ENCODE measurements around the gene FGF19. TPM values are rescaled to one million over a fixed set of nuclear protein-coding genes. Genes with fewer than 3 reads are reported as not detected.

FGF19 gene
- total RNA-seq, 2 donors from 2014 or later: not detected

DNA sequence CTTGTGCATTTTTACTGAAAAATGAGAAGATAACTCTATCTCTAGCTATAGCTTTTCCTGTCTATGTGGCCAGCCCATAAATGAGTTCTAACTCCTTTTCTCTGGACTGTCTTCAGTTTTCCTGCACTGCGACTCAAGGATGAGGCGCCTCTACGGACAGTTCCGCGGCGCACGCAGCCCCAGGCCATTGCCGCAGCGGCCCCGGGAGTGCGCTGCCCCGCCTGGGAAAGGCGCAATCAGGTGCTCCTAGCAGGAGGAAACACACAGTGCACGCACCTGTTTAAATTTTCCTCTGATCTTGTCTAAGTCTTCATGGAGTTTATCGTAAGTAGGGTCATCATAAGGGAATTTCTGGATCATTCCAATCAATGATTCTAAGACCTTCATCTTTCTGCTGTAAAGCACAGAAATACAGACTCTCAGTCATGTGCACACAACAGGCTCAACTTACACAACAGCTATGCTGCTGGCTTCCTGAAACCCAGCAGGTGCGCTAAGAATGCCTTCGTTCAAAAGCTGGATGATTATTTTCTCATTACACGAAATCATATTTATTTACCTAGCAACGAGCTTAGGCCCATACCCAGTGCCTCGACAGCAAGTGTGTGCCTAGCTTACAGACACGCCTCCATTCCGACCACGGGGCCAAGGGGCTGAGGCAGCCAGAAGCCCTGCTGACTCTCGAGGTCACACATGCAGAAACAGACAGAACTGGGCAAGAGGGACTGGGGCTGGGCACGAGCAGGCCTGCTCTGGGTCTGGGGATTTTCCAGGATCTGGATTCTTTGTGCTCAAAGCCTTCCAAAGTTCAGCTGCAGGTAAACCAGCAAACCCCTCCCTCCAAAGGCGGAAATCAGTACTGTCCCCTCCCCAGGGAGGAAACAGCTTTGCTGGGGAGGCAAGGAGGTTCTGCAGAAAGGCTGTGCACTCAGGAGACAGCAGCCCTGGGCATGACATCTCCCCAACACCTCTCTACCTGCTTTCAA is 35.9 kb downstream of the FGF19 start:
- peaks cover 7% of the 10 kb centered on the region for H3K4me1 ChIP-seq
- no peak overlapping the region for H3K27ac ChIP-seq
- peaks cover 0 to 10% of the 10 kb centered on the region in 2 donors for H3K36me3 ChIP-seq (replicated peaks in 1 of 2; ENCODE audit: insufficient read depth in 1 of 2, low read depth in 2 of 2)
- TF ChIP-seq POLR2A (IDR thresholded peaks at IDR 0.05): no peak
- H3K9me3 ChIP-seq: no peaks in the 10 kb centered on the region
- no peak for DNase-seq
- no peak overlapping the region for H3K4me3 ChIP-seq
- no peak for ATAC-seq
- intact Hi-C loops (cut with DNase I): no loop called here
- H3K27me3 ChIP-seq: no peaks in the 10 kb centered on the region
- WGBS, 2 donors: 81 to 86% methylated on average over 26 of the region's 26 CpGs

DNA sequence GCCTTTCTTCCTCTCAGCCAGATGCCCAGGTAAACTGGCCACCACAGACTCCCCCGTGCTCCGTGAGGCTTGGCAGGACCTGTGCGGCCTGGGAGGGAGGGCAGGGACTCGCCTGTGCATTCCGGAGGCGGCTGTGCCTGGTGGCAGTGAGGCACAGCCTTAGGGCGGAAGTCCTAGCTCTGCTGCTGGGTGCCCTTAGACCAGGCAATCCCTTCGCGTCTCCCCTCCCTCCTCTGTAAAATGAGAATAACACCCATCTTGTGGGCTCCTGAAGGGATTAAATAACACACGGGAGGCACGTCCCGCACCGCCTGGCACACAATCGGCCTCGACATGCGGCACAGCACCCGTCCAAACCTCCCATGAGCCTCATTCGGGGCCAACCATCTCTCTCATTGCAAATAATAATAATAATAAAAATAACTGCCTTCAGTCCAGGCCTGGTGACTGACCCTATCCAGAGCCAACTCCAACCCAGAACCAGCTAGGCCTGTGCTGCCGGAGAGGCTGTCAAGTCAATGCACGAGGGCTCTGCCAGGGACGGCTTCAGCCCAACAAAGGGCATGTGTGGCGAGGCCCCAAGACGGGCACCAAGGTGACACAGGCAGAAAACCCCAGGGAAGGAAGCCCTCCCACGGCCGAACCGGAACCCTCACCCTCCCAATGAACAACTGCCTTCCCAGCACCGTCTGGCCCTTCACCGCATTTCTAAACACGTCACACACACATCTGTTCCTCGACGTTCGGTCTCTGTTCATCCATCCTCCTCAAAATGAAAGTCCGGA is 36.9 kb downstream of the FGF19 start:
- no peaks in the 10 kb centered on the region for H3K9me3 ChIP-seq
- H3K27ac ChIP-seq: no peak overlapping the region
- TF ChIP-seq POLR2A (IDR thresholded peaks at IDR 0.05): no peak
- TF ChIP-seq, protein P1, sequence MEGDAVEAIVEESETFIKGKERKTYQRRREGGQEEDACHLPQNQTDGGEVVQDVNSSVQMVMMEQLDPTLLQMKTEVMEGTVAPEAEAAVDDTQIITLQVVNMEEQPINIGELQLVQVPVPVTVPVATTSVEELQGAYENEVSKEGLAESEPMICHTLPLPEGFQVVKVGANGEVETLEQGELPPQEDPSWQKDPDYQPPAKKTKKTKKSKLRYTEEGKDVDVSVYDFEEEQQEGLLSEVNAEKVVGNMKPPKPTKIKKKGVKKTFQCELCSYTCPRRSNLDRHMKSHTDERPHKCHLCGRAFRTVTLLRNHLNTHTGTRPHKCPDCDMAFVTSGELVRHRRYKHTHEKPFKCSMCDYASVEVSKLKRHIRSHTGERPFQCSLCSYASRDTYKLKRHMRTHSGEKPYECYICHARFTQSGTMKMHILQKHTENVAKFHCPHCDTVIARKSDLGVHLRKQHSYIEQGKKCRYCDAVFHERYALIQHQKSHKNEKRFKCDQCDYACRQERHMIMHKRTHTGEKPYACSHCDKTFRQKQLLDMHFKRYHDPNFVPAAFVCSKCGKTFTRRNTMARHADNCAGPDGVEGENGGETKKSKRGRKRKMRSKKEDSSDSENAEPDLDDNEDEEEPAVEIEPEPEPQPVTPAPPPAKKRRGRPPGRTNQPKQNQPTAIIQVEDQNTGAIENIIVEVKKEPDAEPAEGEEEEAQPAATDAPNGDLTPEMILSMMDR (IDR thresholded peaks at IDR 0.05): no peak
- no peaks in the 10 kb centered on the region for H3K27me3 ChIP-seq
- no peak overlapping the region for H3K4me3 ChIP-seq
- intact Hi-C loops (cut with DNase I): no loop called here
- H3K4me1 ChIP-seq: peaks cover 7% of the 10 kb centered on the region
- WGBS, 2 donors: 89 to 90% methylated on average over 33 of the region's 33 CpGs
- H3K36me3 ChIP-seq (replicated peaks in 1 of 2; ENCODE audit: insufficient read depth in 1 of 2, low read depth in 2 of 2): peaks cover 0 to 10% of the 10 kb centered on the region in 2 donors
- ATAC-seq (no peak), DNase-seq (no peak)

DNA sequence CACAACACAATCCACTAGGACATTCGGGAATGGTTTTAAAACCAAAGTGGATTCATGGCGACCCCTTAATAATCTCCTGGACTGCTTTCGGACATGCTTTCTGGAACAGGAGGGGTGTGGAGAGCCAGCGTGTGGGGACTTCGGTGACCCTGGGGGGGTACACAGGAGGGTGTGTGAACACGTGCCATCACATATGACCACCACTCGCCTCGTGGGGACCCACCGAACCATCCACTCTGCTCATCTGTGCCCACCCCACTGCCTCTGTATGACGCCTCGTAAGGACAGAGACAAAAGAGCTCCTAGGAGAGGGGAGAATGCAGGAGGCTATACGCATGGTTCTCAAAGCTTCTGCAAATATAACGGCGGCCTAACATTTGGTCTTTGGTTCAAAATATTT is 37.6 kb downstream of the FGF19 start:
- peaks cover 0 to 10% of the 10 kb centered on the region in 2 donors for H3K36me3 ChIP-seq (replicated peaks in 1 of 2; ENCODE audit: insufficient read depth in 1 of 2, low read depth in 2 of 2)
- H3K9me3 ChIP-seq: no peaks in the 10 kb centered on the region
- 88 to 90% methylated on average over 13 to 14 of the region's 14 CpGs for WGBS, 2 donors
- DNase-seq (no peak), ATAC-seq (no peak)
- no peak overlapping the region for H3K4me3 ChIP-seq
- H3K27ac ChIP-seq: no peak overlapping the region
- H3K4me1 ChIP-seq: peaks cover 7% of the 10 kb centered on the region
- TF ChIP-seq, protein P1 (IDR thresholded peaks at IDR 0.05): no peak
- TF ChIP-seq POLR2A (IDR thresholded peaks at IDR 0.05): no peak
- intact Hi-C loops (cut with DNase I): no loop called here
- no peaks in the 10 kb centered on the region for H3K27me3 ChIP-seq

DNA sequence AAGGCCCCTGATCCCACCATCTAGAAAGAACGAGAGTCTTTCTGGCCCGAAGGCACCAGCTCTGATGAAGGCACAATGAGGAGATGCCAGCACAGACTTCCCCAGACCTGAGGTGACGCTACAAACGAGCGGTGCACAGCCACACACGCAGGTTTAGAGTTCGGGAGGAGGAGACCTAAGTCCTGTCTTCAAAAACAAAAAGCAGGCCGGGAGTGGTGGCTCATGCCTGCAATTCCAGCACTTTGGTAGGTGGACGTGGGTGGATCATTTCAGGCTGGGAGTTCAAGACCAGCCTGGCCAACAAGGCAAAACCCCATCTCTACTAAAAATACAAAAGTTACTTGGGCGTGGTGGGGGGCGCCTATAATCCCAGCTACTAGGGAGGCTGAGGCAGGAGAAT is 38.2 kb downstream of the FGF19 start:
- no peak for ATAC-seq
- no peak overlapping the region for H3K4me3 ChIP-seq
- no peaks in the 10 kb centered on the region for H3K27me3 ChIP-seq
- TF ChIP-seq POLR2A (IDR thresholded peaks at IDR 0.05): no peak
- TF ChIP-seq, protein P1 (IDR thresholded peaks at IDR 0.05): no peak
- intact Hi-C loops (cut with DNase I): no loop called here
- WGBS, 2 donors: 86 to 92% methylated on average over 11 of the region's 11 CpGs
- DNase-seq: no peak
- H3K27ac ChIP-seq: no peak overlapping the region
- H3K9me3 ChIP-seq: no peaks in the 10 kb centered on the region
- H3K4me1 ChIP-seq: peaks cover 7% of the 10 kb centered on the region
- H3K36me3 ChIP-seq (replicated peaks in 1 of 2; ENCODE audit: insufficient read depth in 1 of 2, low read depth in 2 of 2): peaks cover 0 to 10% of the 10 kb centered on the region in 2 donors

DNA sequence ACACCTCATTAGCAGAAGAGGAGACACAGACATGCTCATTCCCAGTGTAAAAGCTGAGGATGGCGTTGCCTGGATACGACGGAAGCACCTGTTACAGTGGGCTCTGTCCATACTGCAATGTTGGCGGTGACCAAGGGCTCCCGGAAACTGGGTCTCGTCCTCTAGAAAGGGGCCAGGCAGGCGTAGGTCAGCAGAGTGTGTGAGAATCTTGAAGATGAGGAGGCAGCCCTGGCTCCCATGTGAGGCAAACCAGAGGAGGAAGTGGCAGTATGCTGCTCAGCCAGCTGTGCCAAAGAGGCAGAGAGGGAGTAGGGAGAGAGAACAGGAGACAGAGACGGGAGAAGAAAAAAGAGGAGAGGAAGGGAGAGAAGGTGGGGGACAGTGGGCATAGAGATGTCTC is 38.9 kb downstream of the FGF19 start:
- H3K4me1 ChIP-seq: no peaks in the 10 kb centered on the region
- DNase-seq (no peak), ATAC-seq (no peak)
- intact Hi-C loops (cut with DNase I): no loop called here
- H3K27ac ChIP-seq: no peak overlapping the region
- peaks cover 0 to 10% of the 10 kb centered on the region in 2 donors for H3K36me3 ChIP-seq (replicated peaks in 1 of 2; ENCODE audit: insufficient read depth in 1 of 2, low read depth in 2 of 2)
- H3K9me3 ChIP-seq: no peaks in the 10 kb centered on the region
- no peaks in the 10 kb centered on the region for H3K27me3 ChIP-seq
- TF ChIP-seq POLR2A (IDR thresholded peaks at IDR 0.05): no peak
- TF ChIP-seq, protein P1 (IDR thresholded peaks at IDR 0.05): no peak
- H3K4me3 ChIP-seq: no peak overlapping the region
- WGBS, 2 donors: 87 to 89% methylated on average over 8 of the region's 8 CpGs

Data from body of pancreas (tissue), 4 donors.